Panc1 (cell line): ENCODE data around the gene TPGS1. TPM values are rescaled to one million over a fixed set of nuclear protein-coding genes. Genes with fewer than 3 reads are reported as not detected.

Experiments used
- ATAC-seq: fragments of 200-7000 bp; cut with Tn5 transposase; 2 replicates; pipeline ENCODE4 v1.9.1; 2020; ENCODE audit warnings: mild to moderate bottlenecking, moderate library complexity
- Bru-seq: library from RNA; stranded (reverse); fragments of 400-500 nt; gene quantifications from one replicate; lab custom pipeline; 2021; lab: Mats Ljungman, UMichigan
- BruChase-seq, 2 experiments: library from RNA; stranded (reverse); fragments of 400-500 nt; gene quantifications; one replicate each; lab custom pipeline; 2021; lab: Mats Ljungman, UMichigan
- BruUV-seq: library from RNA; stranded (reverse); fragments of 400-500 nt; replicated peaks from 2 replicates; lab custom pipeline; 2021; lab: Mats Ljungman, UMichigan
- CTCF ChIA-PET: fragments of 300-600 bp; sonication (Branson Sonifier 250); formaldehyde crosslinking; loops from one replicate; lab custom pipeline; 2022; ENCODE audit warnings: antibody characterized with exemption; lab: Charles Lee
- POLR2A ChIA-PET: fragments of 300-600 bp; sonication (Branson Sonifier 250); formaldehyde crosslinking; loops from one replicate; lab custom pipeline; 2022; ENCODE audit warnings: antibody characterized with exemption; lab: Charles Lee
- DNase-seq: peaks from one replicate; pipeline ENCODE4 v3.0.0-alpha.2; 2010; ENCODE audit warnings: low read depth, low spot score
- H3K27ac ChIP-seq: 2 replicates; pipeline ENCODE4 v1.5.1; 2011; ENCODE audit warnings: mild to moderate bottlenecking, low read length, inconsistent platforms
- H3K27me3 ChIP-seq: fragments of 200-500 bp; sonication (Bioruptor generic); 2 replicates; pipeline ENCODE4 v1.6.0; 2014; ENCODE audit warnings: low read length, inconsistent platforms; ENCODE audit not compliant: control insufficient read depth, insufficient read depth
- H3K36me3 ChIP-seq: fragments of 200-500 bp; sonication (Bioruptor generic); 2 replicates; pipeline ENCODE4 v1.5.1; 2014; ENCODE audit warnings: inconsistent platforms, mild to moderate bottlenecking, low read length, moderate library complexity; ENCODE audit not compliant: control insufficient read depth, insufficient read depth
- H3K4me1 ChIP-seq: 2 replicates; pipeline ENCODE4 v1.5.1; 2011; ENCODE audit warnings: inconsistent platforms, mild to moderate bottlenecking, low read length, moderate library complexity; ENCODE audit not compliant: control insufficient read depth, insufficient read depth
- H3K4me3 ChIP-seq, 2 experiments: 2 replicates each; pipeline ENCODE4 v1.5.1; 2011 to 2012; ENCODE audit warnings: low read depth in 2 of 2, low read length in 2 of 2, mild to moderate bottlenecking in 2 of 2, inconsistent platforms in 1 of 2, moderate library complexity in 1 of 2
- H3K9me3 ChIP-seq: fragments of 200-500 bp; sonication (Bioruptor generic); 2 replicates; pipeline ENCODE4 v1.5.1; 2014; ENCODE audit warnings: low read depth, mild to moderate bottlenecking, inconsistent platforms, low read length, moderate library complexity; ENCODE audit not compliant: control insufficient read depth, insufficient read depth
- CTCF ChIP-seq: fragments of 450-650 bp; IDR thresholded peaks from 2 replicates; pipeline ENCODE4 v1.5.1; 2017; ENCODE audit warnings: mild to moderate bottlenecking
- POLR2AphosphoS5 ChIP-seq: IDR thresholded peaks from 2 replicates; pipeline ENCODE4 v1.6.1; 2012; ENCODE audit warnings: mild to moderate bottlenecking, low read depth, low read length, moderate library complexity
- REST ChIP-seq, 2 experiments: IDR thresholded peaks; 2 replicates each; pipeline ENCODE4 v1.6.1; 2011 to 2012; ENCODE audit warnings: low read depth in 2 of 2, control low read depth in 1 of 2, low read length in 1 of 2, mild to moderate bottlenecking in 1 of 2, moderate library complexity in 1 of 2; ENCODE audit not compliant: insufficient read depth in 1 of 2
- SIN3A ChIP-seq: IDR thresholded peaks from 2 replicates; pipeline ENCODE4 v1.6.1; 2012; ENCODE audit warnings: low read depth, mild to moderate bottlenecking, low read length, moderate library complexity, borderline replicate concordance; ENCODE audit not compliant: insufficient read depth
- TCF7L2 ChIP-seq: IDR thresholded peaks from 2 replicates; pipeline ENCODE4 v1.6.1; 2011; ENCODE audit warnings: mild to moderate bottlenecking, low read depth, low read length, inconsistent platforms
- in situ Hi-C: cut with HindIII; loops from 2 replicates; pipeline ENCODE4 v1.10.0; 2016; ENCODE audit warnings: low sequenced_read_pairs, low pct_unique_long_range_greater_than_20kb
- intact Hi-C: fragments of 100-400 bp; cut with micrococcal nuclease; formaldehyde crosslinking; loops from one replicate; pipeline ENCODE4 v1.10.0; 2022; ENCODE audit not compliant: unreplicated experiment
- long read RNA-seq: library from polyadenylated mRNA; unstranded; transcript quantifications from one replicate; pipeline ENCODE4 v2.0.0, GENCODE V29; 2021; ENCODE audit not compliant: unreplicated experiment
- polyA plus RNA-seq: library from polyadenylated mRNA; unstranded; fragments of >200 nt; gene quantifications from one replicate; pipeline ENCODE4 v1.2.1, GENCODE V29; 2012; ENCODE audit warnings: missing spikeins; ENCODE audit not compliant: insufficient read length
- total RNA-seq: library from RNA; stranded (reverse); gene quantifications from one replicate; pipeline ENCODE4 v1.2.1, GENCODE V29; 2021; ENCODE audit not compliant: unreplicated experiment

Gene TPGS1, protein sequence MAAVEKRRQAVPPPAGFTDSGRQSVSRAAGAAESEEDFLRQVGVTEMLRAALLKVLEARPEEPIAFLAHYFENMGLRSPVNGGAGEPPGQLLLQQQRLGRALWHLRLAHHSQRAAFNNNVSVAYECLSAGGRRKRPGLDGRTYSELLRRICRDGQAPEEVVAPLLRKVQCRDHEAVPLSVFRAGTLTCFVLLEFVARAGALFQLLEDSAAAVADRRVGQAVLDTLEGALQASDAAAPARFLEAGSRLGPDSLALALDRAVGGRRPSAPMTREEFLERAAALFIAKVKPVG
- 17.6 TPM for total RNA-seq
- polyA plus RNA-seq = 19.7 TPM
- percentile 56 among the genes with signal in this experiment for Bru-seq, nascent RNA
- percentile 56 among the genes with signal in this experiment for BruChase-seq, experiment 1, labeled RNA remaining after a 2-hour chase
- percentile 60 among the genes with signal in this experiment for BruChase-seq, experiment 2, labeled RNA remaining after a 6-hour chase
- long read RNA-seq, transcript TPGS1-201 (2 exons, 1,114 nt) = major isoform, 31 of 35 reads
- long read RNA-seq, partial matches to known transcripts = 2 of 35 reads
- long read RNA-seq, other reads (novel, unspliced or antisense) = 2 of 35 reads

- Histone ChIP-seq H3K27ac (peak within 1 kb of the TSS; percentile 91), H3K27me3 (no peaks in the 10 kb centered on the region), H3K4me3 (peak within 1 kb of the TSS; percentile 68 to 69), H3K4me1 (peaks cover 3% of the 10 kb centered on the region; the same call in 1 of the 2 replicates), H3K36me3 (no peaks in the 10 kb centered on the region; the same call in 1 of the 2 replicates), H3K9me3 (no peaks in the 10 kb centered on the region)
- ATAC-seq (peak; percentile 88), DNase-seq (no peak)
- ChIA-PET POLR2A (no interaction called here), CTCF (interaction anchor here (1.1 kb wide), 1 partner anchor 23 kb away, joined by 3 read pairs; no protein-coding TSS in a partner anchor)
- BruUV-seq = no TSS peak
- TF ChIP-seq CTCF (no peak), SIN3A (peak; percentile 39; the same call in 1 of the 2 replicates), POLR2AphosphoS5 (peak; percentile 65)
- in situ Hi-C loops = no loop called here
- intact Hi-C loops = no loop called here
These were observed at the start of gene TPGS1 for GRCh38 chr19:507286-508203. Gene TPGS1, plus strand, starts transcription at chr19:507497. Its CDS starts 10 bp downstream, at chr19:507507.

DNA sequence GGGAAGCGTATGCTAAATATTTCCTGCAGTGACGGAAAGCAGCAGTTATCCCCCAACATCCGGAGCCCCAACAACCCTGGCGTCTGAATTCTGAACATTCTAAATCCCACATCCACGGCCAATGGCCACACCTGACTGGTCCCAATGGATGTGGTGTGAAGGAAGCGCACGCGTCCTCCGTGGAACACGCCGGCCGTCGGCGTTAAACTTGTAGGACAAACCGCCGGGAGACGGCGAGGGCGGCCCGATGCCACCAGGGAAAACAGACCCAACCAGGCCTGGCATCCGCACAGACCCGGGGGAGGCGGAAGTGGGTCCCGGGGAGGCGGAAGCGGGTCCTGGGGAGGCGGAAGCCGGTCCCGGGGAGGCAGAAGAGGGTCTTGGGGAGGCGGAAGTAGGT is 49.7 kb upstream of the TPGS1 start:
- ChIA-PET POLR2A (no interaction called here), CTCF (no interaction called here)
- Histone ChIP-seq H3K9me3 (no peaks in the 10 kb centered on the region), H3K4me3 (no peak overlapping the region), H3K27me3 (no peaks in the 10 kb centered on the region), H3K27ac (no peak overlapping the region), H3K36me3 (no peaks in the 10 kb centered on the region), H3K4me1 (no peaks in the 10 kb centered on the region)
- intact Hi-C loops = no loop called here
- no TSS peak for BruUV-seq
- in situ Hi-C loops = no loop called here
- DNase-seq (no peak), ATAC-seq (no peak)
- TF ChIP-seq TCF7L2 (no peak), POLR2AphosphoS5 (no peak), CTCF (no peak), SIN3A (no peak), REST (IDR thresholded peaks at IDR 0.05; ENCODE audit: insufficient read depth in 1 of 2, low read depth in 2 of 2, low read length in 1 of 2) (no peak)
